ENCODE results near the gene CLCN4. TPM values are rescaled to one million over a fixed set of nuclear protein-coding genes. Genes with fewer than 3 reads are reported as not detected.

The CLCN4 gene
- 10 to 100 TPM in 1 of 2 donors, under 1 TPM in 1; 0.50 to 15.3 TPM for total RNA-seq

- no peak for TF ChIP-seq CTCF (IDR thresholded peaks at IDR 0.05)
- TF ChIP-seq POLR2A (IDR thresholded peaks at IDR 0.05) = no peak
- TF ChIP-seq POLR2AphosphoS5 (IDR thresholded peaks at IDR 0.05) = no peak
- H3K4me3 ChIP-seq = peak within 1 kb of the TSS in 1 of 2 donors; percentile 11
- DNase-seq (ENCODE audit: low spot score) = peak; percentile 9
- H3K27ac ChIP-seq = peak within 1 kb of the TSS in 1 of 2 donors; percentile 19
- no peaks in the 10 kb centered on the region for H3K27me3 ChIP-seq (replicated peaks; ENCODE audit: insufficient read depth)
- 17% methylated on average over 25 of the region's 27 CpGs for WGBS
- H3K36me3 ChIP-seq = no peaks in the 10 kb centered on the region
- intact Hi-C loops (cut with DNase I) = no loop called here
- no peaks in the 10 kb centered on the region for H3K9me3 ChIP-seq
- H3K4me1 ChIP-seq (replicated peaks) = no peaks in the 10 kb centered on the region
Measured at GRCh38 chrX:10156199-10157031, at the start of gene CLCN4. CLCN4 (plus strand) TSS chrX:10156975; CDS start chrX:10185033, 28,058 bp downstream.

DNA sequence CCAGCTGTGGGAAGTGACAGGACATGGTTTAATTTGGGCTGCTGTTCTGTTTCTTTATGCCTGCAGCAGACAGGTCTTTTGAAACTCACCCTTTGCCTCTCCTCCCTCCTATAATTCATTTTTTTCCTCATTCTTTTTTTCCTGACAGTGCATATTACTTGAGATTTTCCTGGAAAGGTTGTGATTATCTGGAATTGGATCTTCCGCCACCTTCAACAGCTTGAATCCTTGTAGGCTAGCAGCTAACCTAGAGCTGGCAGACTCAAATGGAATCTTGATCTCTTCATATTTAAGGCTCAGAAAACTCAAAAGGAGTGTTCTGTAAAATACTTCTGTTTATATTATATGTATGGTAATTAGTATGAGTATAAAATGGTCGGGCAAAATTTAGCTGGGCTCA lies 49.3 kb upstream of the CLCN4 start:
- intact Hi-C loops (cut with DNase I) = loop anchor here (5.0 kb wide), 1 partner anchor 90 kb away; no protein-coding TSS in a partner anchor
- Histone ChIP-seq H3K27me3 (replicated peaks; ENCODE audit: insufficient read depth) (no peaks in the 10 kb centered on the region), H3K27ac (no peak overlapping the region), H3K36me3 (no peaks in the 10 kb centered on the region), H3K9me3 (no peaks in the 10 kb centered on the region), H3K4me3 (no peak overlapping the region), H3K4me1 (replicated peaks) (no peaks in the 10 kb centered on the region)
- no peak for DNase-seq (ENCODE audit: low spot score)
- WGBS = 75% methylated on average over 2 of the region's 2 CpGs
- TF ChIP-seq POLR2AphosphoS5 (IDR thresholded peaks at IDR 0.05) = no peak
- TF ChIP-seq CTCF (IDR thresholded peaks at IDR 0.05) = no peak
- TF ChIP-seq POLR2A (IDR thresholded peaks at IDR 0.05) = no peak

- Histone ChIP-seq H3K4me3 (no peak overlapping the region), H3K27ac (no peak overlapping the region), H3K36me3 (no peaks in the 10 kb centered on the region), H3K4me1 (replicated peaks) (no peaks in the 10 kb centered on the region), H3K9me3 (no peaks in the 10 kb centered on the region), H3K27me3 (replicated peaks; ENCODE audit: insufficient read depth) (no peaks in the 10 kb centered on the region)
- intact Hi-C loops (cut with DNase I) = loop anchor here (5.0 kb wide), 1 partner anchor 91 kb away; no protein-coding TSS in a partner anchor
- TF ChIP-seq POLR2AphosphoS5 (IDR thresholded peaks at IDR 0.05) = no peak
- no peak for TF ChIP-seq POLR2A (IDR thresholded peaks at IDR 0.05)
- no peak for TF ChIP-seq CTCF (IDR thresholded peaks at IDR 0.05)
- 61% methylated on average over 4 of the region's 9 CpGs for WGBS
- no peak for DNase-seq (ENCODE audit: low spot score)
Measured at GRCh38 chrX:10108288-10108687, 48.5 kb upstream of the CLCN4 start.

DNA sequence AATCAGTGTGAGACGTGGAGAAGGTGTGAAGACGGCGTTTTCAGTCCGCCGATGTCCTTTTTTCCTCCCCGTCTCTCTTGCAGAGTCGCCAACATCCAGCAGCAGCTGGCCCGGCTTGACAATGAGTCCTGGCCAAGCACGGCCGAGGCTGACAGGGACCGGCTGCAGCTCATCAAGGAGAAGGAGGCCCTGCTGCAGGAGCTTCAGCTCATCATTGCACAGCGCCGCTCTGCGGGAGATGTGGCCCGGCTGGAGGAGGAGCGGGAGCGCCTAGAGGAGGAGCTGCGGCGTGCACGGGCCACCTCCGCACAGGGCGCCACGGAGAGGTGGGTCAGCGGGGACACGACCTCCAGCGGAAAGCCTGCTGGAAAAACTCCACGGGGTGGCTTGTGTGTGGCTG lies 47.1 kb upstream of the CLCN4 start:
- H3K27ac ChIP-seq = peak overlapping the region in 1 of 2 donors; percentile 23
- H3K27me3 ChIP-seq (replicated peaks; ENCODE audit: insufficient read depth) = no peaks in the 10 kb centered on the region
- H3K4me3 ChIP-seq = no peak overlapping the region
- DNase-seq (ENCODE audit: low spot score) = no peak
- intact Hi-C loops (cut with DNase I) = loop anchor here (5.0 to 10.0 kb wide), 3 partner anchors 92 to 1295 kb away; no protein-coding TSS in a partner anchor
- no peaks in the 10 kb centered on the region for H3K4me1 ChIP-seq (replicated peaks)
- WGBS = 55% methylated on average over 23 of the region's 27 CpGs
- H3K9me3 ChIP-seq = no peaks in the 10 kb centered on the region
- no peaks in the 10 kb centered on the region for H3K36me3 ChIP-seq
- TF ChIP-seq POLR2A (IDR thresholded peaks at IDR 0.05) (no peak), POLR2AphosphoS5 (IDR thresholded peaks at IDR 0.05) (no peak), CTCF (IDR thresholded peaks at IDR 0.05) (peak in 1 of 4 experiments; percentile 21)
